ENCODE results near the gene IFIT3.
A peak's percentile ranks its signal among the peaks of the same experiment; 100 is the strongest.
"Not testable (repeated sequence)": the region's sequence is repeated elsewhere in the genome, so short reads cannot be mapped to it uniquely, and the experiment has no call there.

IFIT3 gene, protein sequence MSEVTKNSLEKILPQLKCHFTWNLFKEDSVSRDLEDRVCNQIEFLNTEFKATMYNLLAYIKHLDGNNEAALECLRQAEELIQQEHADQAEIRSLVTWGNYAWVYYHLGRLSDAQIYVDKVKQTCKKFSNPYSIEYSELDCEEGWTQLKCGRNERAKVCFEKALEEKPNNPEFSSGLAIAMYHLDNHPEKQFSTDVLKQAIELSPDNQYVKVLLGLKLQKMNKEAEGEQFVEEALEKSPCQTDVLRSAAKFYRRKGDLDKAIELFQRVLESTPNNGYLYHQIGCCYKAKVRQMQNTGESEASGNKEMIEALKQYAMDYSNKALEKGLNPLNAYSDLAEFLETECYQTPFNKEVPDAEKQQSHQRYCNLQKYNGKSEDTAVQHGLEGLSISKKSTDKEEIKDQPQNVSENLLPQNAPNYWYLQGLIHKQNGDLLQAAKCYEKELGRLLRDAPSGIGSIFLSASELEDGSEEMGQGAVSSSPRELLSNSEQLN

GRCh38 chr10:89327803-89328441 lies at the start of gene IFIT3:
Gene IFIT3 (plus strand): TSS chr10:89327997. CDS start chr10:89328074, 77 bp downstream.
- peak; percentile 98 for DNase-seq (ENCODE audit: low read depth)

- DNase-seq (ENCODE audit: low read depth): peak; percentile 90
These were observed 49.7 kb upstream of the IFIT3 start for GRCh38 chr10:89278034-89278535.

DNA sequence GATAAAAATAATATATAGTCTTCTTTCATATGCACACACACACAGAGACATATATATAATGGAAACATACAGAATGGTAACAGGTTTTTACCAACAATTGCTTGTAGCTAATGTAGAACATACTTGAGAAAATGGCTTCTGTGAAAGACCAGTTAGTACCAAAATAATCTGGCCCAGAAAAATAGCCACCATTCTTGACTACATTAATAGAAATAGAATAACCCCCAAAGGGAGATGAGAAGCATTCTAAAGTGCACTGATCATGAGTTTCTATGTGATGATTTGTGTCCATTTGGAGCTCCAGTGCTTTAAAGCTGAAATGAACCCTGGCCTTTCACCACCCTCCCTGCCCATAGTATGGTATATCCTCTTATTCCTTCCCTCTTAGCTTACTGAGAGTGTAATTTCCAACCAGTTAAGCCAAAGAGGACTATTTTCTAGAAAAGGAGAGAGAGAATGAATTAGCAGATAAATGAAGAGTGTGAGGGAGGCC lies 48.9 kb upstream of the IFIT3 start:
- no peak for DNase-seq (ENCODE audit: low read depth)

- DNase-seq (ENCODE audit: low read depth): no peak
These were observed 48.4 kb upstream of the IFIT3 start for GRCh38 chr10:89279421-89279869.

GRCh38 chr10:89280508-89280907 lies 47.3 kb upstream of the IFIT3 start:
- DNase-seq (ENCODE audit: low read depth): no peak

DNA sequence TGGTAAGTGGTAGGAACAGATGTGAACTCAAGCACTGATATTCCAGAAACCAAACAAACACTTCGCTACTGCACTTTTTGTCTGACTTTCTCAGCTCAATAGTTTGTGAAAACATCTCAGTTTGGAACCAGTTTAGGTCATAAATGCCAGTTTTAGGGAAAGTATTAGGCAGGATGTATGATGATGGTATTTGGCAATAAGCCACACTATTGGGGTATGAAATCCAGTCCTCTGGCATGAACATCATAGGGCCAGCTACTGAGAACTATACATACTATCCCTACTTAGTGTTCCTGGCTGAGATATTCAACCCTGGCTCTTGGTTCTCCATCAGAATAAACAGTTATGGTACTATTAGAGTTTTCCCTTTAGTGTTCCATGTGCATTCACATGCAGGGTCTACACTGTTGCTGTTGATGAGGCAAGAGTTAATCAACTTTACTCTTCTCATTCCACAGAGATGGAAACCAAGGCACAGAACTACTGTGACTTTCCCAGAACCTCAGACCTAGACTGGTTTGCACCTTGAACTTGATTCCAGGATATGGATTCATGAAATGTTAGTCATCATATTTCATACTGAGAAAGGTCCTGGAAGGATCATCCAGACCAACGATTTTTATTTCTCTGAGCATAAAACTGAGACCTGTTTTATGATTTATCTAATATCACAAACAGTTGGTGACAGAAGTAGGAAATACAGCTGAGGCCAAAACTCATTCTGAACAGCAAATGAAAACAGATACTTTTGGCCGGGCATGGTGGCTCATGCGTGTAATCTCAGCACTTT lies 46.0 kb upstream of the IFIT3 start:
- peak; percentile 50 for DNase-seq (ENCODE audit: low read depth)

DNA sequence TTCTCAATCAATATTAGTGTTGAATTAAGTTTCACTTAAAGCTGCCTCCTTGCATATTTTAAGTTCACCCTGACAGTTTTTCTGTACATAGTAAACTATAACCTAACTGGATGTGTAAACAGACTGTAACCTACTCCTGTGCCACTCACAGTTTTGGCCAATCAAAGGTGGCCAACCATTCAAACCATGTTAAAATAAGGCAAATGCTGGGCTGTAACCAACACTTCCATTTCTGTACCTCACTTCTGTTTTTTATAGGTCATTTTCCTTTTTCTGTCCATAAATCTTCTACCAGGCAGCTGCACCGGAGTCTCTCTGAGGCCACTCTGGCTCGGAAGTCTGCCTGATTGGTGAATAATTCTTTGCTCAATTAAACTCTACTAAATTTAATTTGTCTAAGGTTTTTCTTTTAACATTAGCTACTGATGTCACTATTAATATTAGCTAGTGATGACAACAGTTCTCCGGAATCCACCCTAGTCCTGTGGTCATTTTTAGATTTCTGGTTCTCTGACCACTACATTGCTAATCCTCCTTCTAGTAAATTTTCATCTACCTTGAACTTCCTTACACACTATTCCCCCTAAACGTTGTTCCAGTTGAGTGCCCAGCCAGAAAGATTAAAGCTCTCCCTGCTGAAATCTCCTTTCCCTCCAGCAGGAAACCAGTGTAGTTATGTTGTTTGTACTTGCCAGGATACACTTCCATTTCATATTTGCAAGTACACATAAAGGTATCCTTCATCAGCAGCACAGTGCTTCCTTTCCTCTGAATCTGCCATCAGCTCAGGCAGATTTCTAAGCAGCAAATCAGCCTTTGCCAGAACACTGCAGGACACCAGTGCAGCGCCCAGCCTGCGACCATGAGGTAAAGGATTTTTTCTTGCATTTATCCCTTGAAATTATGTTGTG lies 44.5 kb upstream of the IFIT3 start:
- no peak for DNase-seq (ENCODE audit: low read depth)

DNA sequence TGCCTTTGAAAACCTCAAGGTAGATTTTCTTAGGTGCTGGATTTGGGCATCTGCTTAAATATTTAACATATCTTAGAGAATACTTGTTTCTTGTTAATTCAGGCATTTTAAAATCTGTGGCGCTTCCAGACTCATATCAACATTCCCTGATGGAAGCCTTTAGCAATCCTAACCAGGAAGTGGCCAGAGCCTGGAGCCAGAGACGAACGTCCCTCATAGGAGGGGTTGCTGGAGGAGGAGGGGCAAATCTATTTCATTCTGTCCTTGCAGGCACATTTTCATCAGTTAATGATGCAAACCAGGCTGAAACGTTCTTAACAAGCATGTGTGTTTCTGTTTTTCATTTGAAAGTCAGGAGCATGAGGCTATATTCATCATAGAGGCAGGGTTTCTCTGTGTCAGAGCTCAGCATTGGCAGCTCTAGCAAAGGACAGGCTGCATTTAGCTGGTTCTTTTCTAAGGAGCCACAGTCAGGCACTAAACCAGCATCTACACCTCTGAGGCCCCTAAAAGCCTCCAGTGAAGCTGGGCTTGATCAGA lies 43.8 kb upstream of the IFIT3 start:
- peak; percentile 94 for DNase-seq (ENCODE audit: low read depth)

DNA sequence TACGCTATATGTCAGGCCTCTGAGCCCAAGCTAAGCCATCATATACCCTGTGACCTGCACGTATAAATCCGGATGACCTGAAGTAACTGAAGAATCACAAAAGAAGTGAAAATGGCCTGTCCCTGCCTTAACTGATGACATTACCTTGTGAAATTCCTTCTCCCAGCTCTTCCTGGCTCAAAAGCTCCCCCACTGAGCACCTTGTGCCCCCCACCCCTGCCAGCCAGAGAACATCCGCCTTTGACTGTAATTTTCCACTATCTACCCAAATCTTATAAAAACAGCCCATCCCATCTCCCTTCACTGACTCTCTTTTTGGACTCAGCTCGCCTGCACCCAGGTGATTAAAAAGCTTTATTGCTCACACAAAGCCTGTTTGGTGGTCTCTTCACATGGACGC lies 43.1 kb upstream of the IFIT3 start:
- DNase-seq (ENCODE audit: low read depth): not testable (repeated sequence)

DNA sequence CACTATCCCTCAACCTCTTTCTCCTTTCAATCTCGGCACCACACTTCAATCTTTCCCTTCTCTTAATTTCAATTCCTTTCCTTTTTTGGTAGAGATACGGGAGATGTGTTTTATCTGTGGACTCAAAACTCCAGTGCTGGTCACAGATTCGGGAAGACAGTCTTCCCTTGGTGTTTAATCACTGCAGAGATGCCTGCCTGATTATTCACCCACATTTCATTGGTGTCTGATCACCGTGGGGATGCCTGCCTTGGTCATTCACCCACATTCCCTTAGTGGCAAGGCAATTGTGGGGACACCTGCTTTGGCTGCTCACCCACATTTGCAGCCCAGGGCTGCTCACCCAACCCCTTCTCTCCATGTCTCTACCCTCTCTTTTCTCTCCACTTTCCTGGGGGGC lies 42.5 kb upstream of the IFIT3 start:
- not testable (repeated sequence) for DNase-seq (ENCODE audit: low read depth)

DNA sequence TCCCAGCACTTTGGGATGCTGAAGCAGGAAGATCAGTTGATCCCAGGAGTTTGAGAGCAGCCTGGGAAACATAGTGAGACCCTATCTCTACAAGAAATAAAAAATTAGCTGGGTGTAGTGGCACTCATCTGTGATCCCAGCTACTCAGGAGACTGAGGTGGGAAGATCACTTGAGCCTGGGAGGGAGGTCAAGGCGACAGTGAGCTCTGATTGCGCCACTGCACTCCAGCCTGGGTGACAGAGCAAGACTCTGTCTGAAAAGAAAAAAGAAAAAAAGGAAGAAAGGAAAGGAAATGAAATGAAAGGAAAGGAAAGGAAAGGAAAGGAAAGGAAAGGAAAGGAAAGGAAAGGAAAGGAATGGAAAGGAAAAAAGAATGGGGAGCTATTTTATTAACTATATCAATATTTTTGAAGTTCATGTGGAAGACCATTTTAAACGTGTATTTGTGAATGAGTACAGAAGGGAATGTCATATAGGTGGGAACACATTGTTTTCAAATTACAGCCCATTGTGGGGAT lies 33.0 kb upstream of the IFIT3 start:
- no peak for DNase-seq (ENCODE audit: low read depth)

- peak; percentile 73 for DNase-seq (ENCODE audit: low read depth)
These were observed 32.2 kb upstream of the IFIT3 start for GRCh38 chr10:89295597-89295996.

GRCh38 chr10:89296220-89296648 lies 31.6 kb upstream of the IFIT3 start:
- DNase-seq (ENCODE audit: low read depth): peak; percentile 94

DNA sequence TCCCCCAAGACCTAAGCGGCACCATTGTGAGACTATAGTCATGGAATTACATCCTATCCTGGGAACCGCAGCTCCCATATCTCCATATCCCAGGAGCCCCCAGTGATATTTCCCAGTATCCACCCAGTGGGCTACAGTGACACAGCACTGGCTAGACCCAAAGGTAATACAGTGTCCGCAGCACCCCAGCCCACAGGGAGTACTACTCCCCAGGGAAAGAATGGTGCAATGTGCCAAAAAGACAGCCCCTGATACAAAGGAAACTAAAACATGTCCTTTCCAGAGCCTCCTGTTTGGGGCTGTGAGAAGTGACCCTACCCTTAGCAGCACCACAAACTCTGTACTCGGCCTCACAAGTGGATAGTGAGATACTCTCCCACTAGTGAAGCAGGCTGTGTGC lies 30.4 kb upstream of the IFIT3 start:
- DNase-seq (ENCODE audit: low read depth): no peak

- DNase-seq (ENCODE audit: low read depth): no peak
These were observed 30.0 kb upstream of the IFIT3 start for GRCh38 chr10:89297791-89298190.

DNA sequence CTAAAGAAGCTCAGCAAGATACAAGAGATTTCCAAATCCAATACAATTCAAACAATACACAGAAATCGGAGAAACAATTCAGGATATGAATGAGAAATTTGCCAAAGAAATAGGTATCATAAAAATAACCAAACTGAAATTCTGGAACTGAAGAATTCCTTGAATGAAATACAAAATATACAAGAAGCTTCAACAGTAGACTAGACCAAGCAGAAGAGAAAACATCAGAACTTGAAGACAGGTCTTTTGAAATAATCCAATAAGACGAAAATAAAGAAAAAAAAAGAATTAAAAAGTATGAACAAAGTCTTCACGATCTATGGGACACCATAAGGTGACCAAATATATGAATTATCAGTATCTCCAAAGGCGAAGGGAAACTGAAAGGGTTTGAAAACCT lies 28.8 kb upstream of the IFIT3 start:
- DNase-seq (ENCODE audit: low read depth): no peak

- DNase-seq (ENCODE audit: low read depth): peak; percentile 52
These were observed 26.6 kb upstream of the IFIT3 start for GRCh38 chr10:89301232-89301631.

DNA sequence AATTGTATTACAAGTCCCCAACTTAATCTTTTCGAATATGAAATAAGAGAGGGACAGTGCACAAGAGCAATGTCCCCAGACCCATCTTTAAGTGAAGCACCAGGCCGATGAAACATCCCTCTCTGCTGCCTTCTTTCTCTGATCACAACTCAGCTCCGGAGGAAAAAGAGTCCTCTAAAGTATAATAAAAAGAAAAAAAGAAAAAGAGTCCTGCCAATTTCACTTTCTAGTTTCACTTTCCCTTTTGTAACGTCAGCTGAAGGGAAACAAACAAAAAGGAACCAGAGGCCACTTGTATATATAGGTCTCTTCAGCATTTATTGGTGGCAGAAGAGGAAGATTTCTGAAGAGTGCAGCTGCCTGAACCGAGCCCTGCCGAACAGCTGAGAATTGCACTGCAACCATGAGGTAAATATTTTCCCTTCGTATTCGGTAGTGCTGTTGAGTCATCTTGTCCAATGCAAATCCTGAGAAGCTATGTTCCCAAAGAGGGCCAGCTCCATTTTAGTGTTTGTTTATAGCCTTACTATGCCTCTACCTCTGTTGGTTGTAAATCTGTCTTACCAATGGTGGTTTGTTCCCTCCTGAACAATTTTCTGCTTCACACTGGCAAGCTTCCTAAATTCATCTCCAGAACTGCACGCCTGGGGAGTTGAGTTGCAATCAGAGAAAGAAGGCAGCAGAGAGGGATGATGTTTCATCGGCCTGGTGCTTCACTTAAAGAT lies 25.9 kb upstream of the IFIT3 start, which contains the start of gene IFIT2:
Gene IFIT2 (plus strand): TSS at position 326 of the 725 bp plus-strand sequence. CDS start 78 bp downstream, at position 404.
- DNase-seq (ENCODE audit: low read depth): peak; percentile 59

DNA sequence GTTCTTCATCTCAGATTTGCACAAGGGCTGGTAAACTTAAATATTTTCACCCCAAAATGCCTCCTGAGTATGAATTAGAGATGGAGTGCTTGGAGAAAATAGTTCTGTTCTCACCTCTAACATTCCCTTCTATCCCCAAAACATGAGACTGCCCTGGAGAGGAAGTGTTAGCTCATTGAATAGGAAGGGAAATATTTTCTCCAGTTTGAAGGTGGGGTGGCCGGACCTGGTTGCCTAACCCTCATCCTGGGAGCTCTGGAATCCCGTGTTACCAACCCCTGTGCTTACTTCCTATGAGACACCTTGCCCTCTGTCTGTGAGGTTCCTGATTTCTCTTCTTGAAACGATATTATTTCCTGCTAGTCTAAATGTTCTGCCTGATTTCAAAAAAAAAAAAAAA lies 25.2 kb upstream of the IFIT3 start:
- DNase-seq (ENCODE audit: low read depth): no peak

DNA sequence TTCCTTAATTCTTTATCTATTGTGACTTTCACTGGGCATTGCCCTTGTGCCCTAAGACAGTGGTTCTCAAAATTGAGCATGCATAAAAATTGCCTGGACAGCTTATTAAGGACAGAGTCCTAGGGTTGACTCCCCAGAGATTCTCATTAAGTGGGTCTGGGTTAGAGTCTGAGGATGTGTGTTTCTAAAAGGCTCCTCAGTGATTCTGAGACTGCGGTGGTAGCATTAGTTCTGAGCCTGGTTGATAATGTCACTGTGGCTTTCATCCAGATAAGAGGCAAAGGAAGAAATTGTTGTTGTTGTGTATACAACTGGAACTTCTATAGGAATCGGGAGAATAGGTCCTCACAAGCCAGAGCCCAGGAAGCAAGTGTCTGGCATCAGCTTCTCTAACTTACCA lies 24.6 kb upstream of the IFIT3 start:
- DNase-seq (ENCODE audit: low read depth): no peak

Measured in fibroblast of gingiva (primary cell).